GM12891 (cell line): ENCODE measurements around the gene PLCB1.

ENCODE experiments used
- POLR2A ChIP-seq: IDR thresholded peaks from 2 replicates; pipeline ENCODE4 v1.6.1; 2011; ENCODE audit warnings: low read depth, low read length, control low read depth
- POLR2AphosphoS5 ChIP-seq: IDR thresholded peaks from 2 replicates; pipeline ENCODE4 v1.6.1; 2011; ENCODE audit warnings: low read depth, low read length, control low read depth
- SPI1 ChIP-seq: IDR thresholded peaks from 2 replicates; pipeline ENCODE4 v1.6.1; 2011; ENCODE audit warnings: low read depth, low read length, control low read depth

DNA sequence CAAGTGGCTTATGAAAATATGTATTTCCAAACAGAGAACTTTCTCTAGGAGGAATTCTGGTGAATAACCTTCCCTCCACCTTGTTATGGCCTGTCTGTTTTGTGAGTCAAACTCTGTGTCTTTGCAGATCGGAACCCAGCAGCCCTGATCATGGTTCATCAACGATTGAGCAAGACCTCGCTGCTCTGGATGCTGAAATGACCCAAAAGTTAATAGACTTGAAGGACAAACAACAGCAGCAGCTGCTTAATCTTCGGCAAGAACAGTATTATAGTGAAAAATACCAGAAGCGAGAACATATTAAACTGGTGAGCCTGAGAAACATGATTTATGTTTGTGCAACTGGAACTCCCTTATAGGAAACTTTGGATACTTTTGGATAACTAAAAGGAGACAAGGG lies 642.3 kb downstream of the PLCB1 start:
- TF ChIP-seq POLR2AphosphoS5 (no peak), SPI1 (no peak), POLR2A (no peak)
